Endothelial cell of umbilical vein (primary cell): Measurements from ENCODE around the gene MTFR1L. TPM values are rescaled to one million over a fixed set of nuclear protein-coding genes. Genes with fewer than 3 reads are reported as not detected.

ENCODE experiments used
- BruUV-seq: library from RNA; stranded (reverse); fragments of 400-500 nt; replicated peaks from 2 replicates; lab custom pipeline; 2021; lab: Mats Ljungman, UMichigan
- CTCF ChIA-PET: fragments of 300-600, 350-600 bp; sonication (Branson Sonifier 250); formaldehyde crosslinking; loops from one replicate; lab custom pipeline; 2021; ENCODE audit warnings: antibody characterized with exemption, inconsistent platforms; lab: Charles Lee
- POLR2A ChIA-PET: fragments of 300-600, 350-600 bp; sonication (Branson Sonifier 250); formaldehyde crosslinking; loops from one replicate; lab custom pipeline; 2021; ENCODE audit warnings: antibody characterized with exemption, inconsistent platforms; lab: Charles Lee
- DNase-seq: peaks from one replicate; pipeline ENCODE4 v3.0.0-alpha.2; 2011; ENCODE audit warnings: low read depth, low spot score
- FAIRE-seq: peaks from 2 replicates; lab custom pipeline; 2011; peaks lifted over from hg19 to GRCh38; lab: Jason Lieb, UNC
- H2AFZ ChIP-seq: 2 replicates; pipeline ENCODE4 v1.6.0; 2012; ENCODE audit warnings: low read depth, low read length, control low read depth, inconsistent platforms
- H3K27ac ChIP-seq: 2 replicates; pipeline ENCODE4 v1.5.1; 2011; ENCODE audit warnings: low read depth, mild to moderate bottlenecking, control low read depth, low read length, moderate library complexity; ENCODE audit not compliant: insufficient read depth
- H3K27me3 ChIP-seq, 2 experiments: 2 replicates each; pipeline versions ENCODE4 v1.6.0 to v1.6.1; 2011; ENCODE audit warnings: low read length in 2 of 2, mixed read lengths in 1 of 2; ENCODE audit not compliant: control insufficient read depth in 2 of 2, insufficient read depth in 2 of 2
- H3K36me3 ChIP-seq, 2 experiments: 2 replicates in 1 of 2; 3 replicates in 1 of 2; pipeline ENCODE4 v1.5.1; 2011; ENCODE audit warnings: low read length in 2 of 2, mild to moderate bottlenecking in 1 of 2, moderate library complexity in 1 of 2; ENCODE audit not compliant: control insufficient read depth in 2 of 2, insufficient read depth in 2 of 2; ENCODE audit errors: extremely low read depth in 1 of 2
- H3K4me1 ChIP-seq: 3 replicates; pipeline ENCODE4 v1.5.1; 2011; ENCODE audit warnings: mild to moderate bottlenecking, low read length; ENCODE audit not compliant: control insufficient read depth, insufficient read depth; ENCODE audit errors: extremely low read depth
- H3K4me2 ChIP-seq: 2 replicates; pipeline ENCODE4 v1.6.1; 2011; ENCODE audit warnings: low read length, control low read depth, mixed read lengths; ENCODE audit not compliant: insufficient read depth
- H3K4me3 ChIP-seq, 3 experiments: fragments of 200-600 bp in 1 of 3; sonication (generic), shearing (Covaris generic) in 1 of 3; replicated peaks in 1 of 3; 2 replicates each; pipeline ENCODE4 v1.5.1; 2011 to 2016; ENCODE audit warnings: control low read depth in 3 of 3, low read length in 3 of 3, mild to moderate bottlenecking in 2 of 3, inconsistent platforms in 1 of 3, low read depth in 1 of 3, moderate library complexity in 1 of 3; ENCODE audit not compliant: insufficient read depth in 1 of 3
- H3K79me2 ChIP-seq: 2 replicates; pipeline ENCODE4 v1.6.0; 2012; ENCODE audit warnings: low read length, inconsistent platforms; ENCODE audit not compliant: control insufficient read depth, insufficient read depth
- H3K9ac ChIP-seq: replicated peaks from 2 replicates; pipeline ENCODE3; 2011; ENCODE audit warnings: low read length, control low read depth; ENCODE audit not compliant: insufficient read depth; ENCODE audit errors: extremely low read depth
- H3K9me1 ChIP-seq: replicated peaks from 3 replicates; pipeline ENCODE4 v1.6.0; 2011; ENCODE audit warnings: mild to moderate bottlenecking, low read length; ENCODE audit not compliant: control insufficient read depth, insufficient read depth; ENCODE audit errors: extremely low read depth
- H3K9me3 ChIP-seq: replicated peaks from 2 replicates; pipeline ENCODE4 v1.5.1; 2012; ENCODE audit warnings: low read length, inconsistent platforms; ENCODE audit not compliant: control insufficient read depth, insufficient read depth
- H4K20me1 ChIP-seq: replicated peaks from 2 replicates; pipeline ENCODE3; 2011; ENCODE audit warnings: mild to moderate bottlenecking, low read length; ENCODE audit not compliant: control insufficient read depth, insufficient read depth; ENCODE audit errors: extremely low read depth
- CTCF ChIP-seq, 2 donors: IDR thresholded peaks; 1 replicate in 1 of 2; 2 replicates in 1 of 2; pipeline ENCODE4 v1.5.1; 2011; ENCODE audit warnings: low read length in 2 of 2, mild to moderate bottlenecking in 2 of 2, moderate library complexity in 2 of 2, control low read depth in 1 of 2, inconsistent platforms in 1 of 2, low read depth in 1 of 2; ENCODE audit not compliant: insufficient read depth in 1 of 2; ENCODE audit errors: extremely low read depth in 1 of 2
- EZH2 ChIP-seq: IDR thresholded peaks from 2 replicates; pipeline ENCODE4 v1.6.1; 2012; ENCODE audit warnings: borderline replicate concordance, low read depth, mild to moderate bottlenecking, moderate library complexity, low read length, inconsistent platforms; ENCODE audit not compliant: severe bottlenecking
- FOS ChIP-seq: IDR thresholded peaks from 2 replicates; pipeline ENCODE4 v1.6.1; 2011; ENCODE audit warnings: mild to moderate bottlenecking, low read length, moderate library complexity, borderline replicate concordance; ENCODE audit not compliant: insufficient read depth
- GATA2 ChIP-seq: IDR thresholded peaks from 2 replicates; pipeline ENCODE4 v1.7.0; 2011; ENCODE audit warnings: low read depth, mild to moderate bottlenecking, moderate library complexity, mixed read lengths, low read length; ENCODE audit not compliant: insufficient read length, insufficient read depth
- MAX ChIP-seq: IDR thresholded peaks from 2 replicates; pipeline ENCODE4 v1.6.1; 2011; ENCODE audit not compliant: insufficient read depth, insufficient read length
- MYC ChIP-seq: IDR thresholded peaks from one replicate; pipeline ENCODE4 v1.6.1; 2011; ENCODE audit warnings: mild to moderate bottlenecking, low read depth, low read length
- POLR2A ChIP-seq: IDR thresholded peaks from 2 replicates; pipeline ENCODE4 v1.6.1; 2012; ENCODE audit warnings: low read depth, mild to moderate bottlenecking, control low read depth, low read length
- dilution Hi-C: fragments of 300-500 bp; cut with MboI; formaldehyde crosslinking; loops from one replicate; pipeline ENCODE4 v1.15.0; 2019; ENCODE audit warnings: low sequenced_read_pairs; ENCODE audit not compliant: extremely low pct_ligation_motif_present
- intact Hi-C: fragments of 100-400 bp; cut with micrococcal nuclease; formaldehyde crosslinking; loops from one replicate; pipeline ENCODE4 v1.10.0; 2022
- polyA plus RNA-seq, 4 experiments: library from polyadenylated mRNA; depleted of rRNA in 3 of 4; stranded (reverse) in 3 of 4; unstranded in 1 of 4; fragments of >200 nt; gene quantifications; 2 replicates each; pipeline versions ENCODE4 v1.2.1 to v1.2.3, GENCODE V29; 2011 to 2012; ENCODE audit warnings: missing spikeins in 1 of 4
- total RNA-seq: library from RNA; stranded (reverse); gene quantifications from 2 replicates; pipeline ENCODE4 v1.2.3, GENCODE V29; 2021

Gene MTFR1L
- total and polyA plus RNA-seq, 2 donors (not counting 3 experiments of a cell fraction or from before 2014, with no cell fraction given), result 34.8 to 45.5 TPM

GRCh38 chr1:25771221-25772114, 48.3 kb upstream of the MTFR1L start:
- H3K4me2 ChIP-seq, result no peak overlapping the region
- H3K79me2 ChIP-seq, result no peaks in the 10 kb centered on the region
- H3K36me3 ChIP-seq, result no peaks in the 10 kb centered on the region
- no peak overlapping the region for H3K27ac ChIP-seq
- DNase-seq, result no peak
- TF ChIP-seq MYC, result no peak
- TF ChIP-seq FOS, result no peak
- no peak for TF ChIP-seq MAX
- TF ChIP-seq EZH2, result no peak
- no peak for TF ChIP-seq POLR2A
- no peak for TF ChIP-seq CTCF (IDR thresholded peaks at IDR 0.05; ENCODE audit: extremely low read depth in 1 of 2, insufficient read depth in 1 of 2, low read depth in 1 of 2, low read length in 2 of 2)
- no peak for TF ChIP-seq GATA2
- CTCF ChIA-PET, result no interaction called here
- no peaks in the 10 kb centered on the region for H3K27me3 ChIP-seq
- no peaks in the 10 kb centered on the region for H3K9me3 ChIP-seq
- no peaks in the 10 kb centered on the region for H4K20me1 ChIP-seq
- no peaks in the 10 kb centered on the region for H3K4me1 ChIP-seq
- intact Hi-C loops, result no loop called here
- POLR2A ChIA-PET, result no interaction called here
- H3K9me1 ChIP-seq, result no peaks in the 10 kb centered on the region
- no peak overlapping the region for H3K4me3 ChIP-seq
- FAIRE-seq, result no peak
- BruUV-seq, result no TSS peak
- dilution Hi-C loops, result no loop called here
- H3K9ac ChIP-seq, result no peak overlapping the region
- H2AFZ ChIP-seq, result no peak overlapping the region
